IMR-90 (cell line): Measurements from ENCODE around the gene SERPIND1. TPM values are rescaled to one million over a fixed set of nuclear protein-coding genes. Genes with fewer than 3 reads are reported as not detected.

Source experiments
- ATAC-seq: fragments of 200-7000 bp; cut with Tn5 transposase; 2 replicates; pipeline ENCODE4 v1.9.1; 2020; ENCODE audit warnings: low read depth, mild to moderate bottlenecking, moderate library complexity
- BruUV-seq: library from RNA; stranded (reverse); fragments of 400-500 nt; replicated peaks from 2 replicates; lab custom pipeline; 2021; lab: Mats Ljungman, UMichigan
- CTCF ChIA-PET: fragments of 300-600 bp; formaldehyde crosslinking; extraction: SDS; loops from one replicate; lab custom pipeline; 2021; ENCODE audit warnings: antibody characterized with exemption; lab: Yijun Ruan, JAX
- POLR2A ChIA-PET: fragments of 300-600 bp; sonication (Branson Sonifier 250); formaldehyde crosslinking; loops from one replicate; lab custom pipeline; 2022; ENCODE audit warnings: antibody characterized with exemption; ENCODE audit not compliant: unreplicated experiment; lab: Charles Lee
- DNase-seq: peaks from one replicate; pipeline ENCODE4 v3.0.0; 2013
- H2AFZ ChIP-seq: replicated peaks from 2 replicates; pipeline ENCODE3; 2013; ENCODE audit warnings: low read length, mild to moderate bottlenecking; ENCODE audit not compliant: poor library complexity
- H2AK5ac ChIP-seq: 2 replicates; pipeline ENCODE4 v1.6.1; 2013; ENCODE audit warnings: low read depth, low read length, inconsistent platforms
- H2AK9ac ChIP-seq: replicated peaks from 2 replicates; pipeline ENCODE3; 2013; ENCODE audit warnings: mild to moderate bottlenecking, low read depth, low read length, moderate library complexity; ENCODE audit not compliant: poor library complexity
- H2BK120ac ChIP-seq: 2 replicates; pipeline ENCODE4 v1.6.1; 2013; ENCODE audit warnings: low read depth, low read length, inconsistent platforms
- H2BK15ac ChIP-seq: 3 replicates; pipeline ENCODE4 v1.6.1; 2013; ENCODE audit warnings: low read depth, low read length, inconsistent platforms
- H2BK20ac ChIP-seq: 2 replicates; pipeline ENCODE4 v1.6.1; 2013; ENCODE audit warnings: low read depth, mild to moderate bottlenecking, inconsistent platforms, low read length, moderate library complexity
- H2BK5ac ChIP-seq: 2 replicates; pipeline ENCODE4 v1.6.1; 2013; ENCODE audit warnings: mild to moderate bottlenecking, low read depth, low read length, inconsistent platforms; ENCODE audit not compliant: poor library complexity, severe bottlenecking
- H3K14ac ChIP-seq: replicated peaks from 2 replicates; pipeline ENCODE4 v1.6.1; 2013; ENCODE audit warnings: low read depth, low read length, inconsistent platforms
- H3K18ac ChIP-seq: 2 replicates; pipeline ENCODE4 v1.6.1; 2013; ENCODE audit warnings: low read depth, low read length, control low read depth
- H3K23ac ChIP-seq: 2 replicates; pipeline ENCODE4 v1.6.1; 2013; ENCODE audit warnings: low read depth, low read length, inconsistent platforms
- H3K27ac ChIP-seq: 2 replicates; pipeline ENCODE4 v1.5.1; 2013; ENCODE audit warnings: mild to moderate bottlenecking, control low read depth, low read length; ENCODE audit not compliant: insufficient read depth
- H3K27me3 ChIP-seq: 2 replicates; pipeline ENCODE4 v1.6.1; 2013; ENCODE audit warnings: low read length; ENCODE audit not compliant: control insufficient read depth, insufficient read depth
- H3K36me3 ChIP-seq: 2 replicates; pipeline ENCODE4 v1.6.1; 2013; ENCODE audit warnings: low read length, mixed read lengths; ENCODE audit not compliant: control insufficient read depth, insufficient read depth
- H3K4ac ChIP-seq: 2 replicates; pipeline ENCODE4 v1.6.1; 2013; ENCODE audit warnings: low read depth, low read length, inconsistent platforms
- H3K4me1 ChIP-seq: 2 replicates; pipeline ENCODE4 v1.6.1; 2013; ENCODE audit warnings: low read length, mixed read lengths; ENCODE audit not compliant: control insufficient read depth, insufficient read depth
- H3K4me2 ChIP-seq: 2 replicates; pipeline ENCODE4 v1.6.1; 2013; ENCODE audit warnings: low read depth, mild to moderate bottlenecking, control low read depth, low read length, moderate library complexity
- H3K4me3 ChIP-seq: 2 replicates; pipeline ENCODE4 v1.5.1; 2013; ENCODE audit warnings: low read depth, mild to moderate bottlenecking, control low read depth, low read length, moderate library complexity; ENCODE audit not compliant: insufficient read depth
- H3K56ac ChIP-seq: 2 replicates; pipeline ENCODE4 v1.6.1; 2013; ENCODE audit warnings: low read length, inconsistent platforms; ENCODE audit not compliant: insufficient read depth; ENCODE audit errors: extremely low read depth
- H3K79me1 ChIP-seq, 2 experiments: 2 replicates each; pipeline ENCODE4 v1.6.1; 2013; ENCODE audit warnings: low read length in 2 of 2, inconsistent platforms in 1 of 2, low read depth in 1 of 2
- H3K9ac ChIP-seq: 2 replicates; pipeline ENCODE4 v1.6.1; 2013; ENCODE audit warnings: low read depth, low read length, control low read depth
- H3K9me1 ChIP-seq: 2 replicates; pipeline ENCODE4 v1.6.1; 2013; ENCODE audit warnings: low read length, inconsistent platforms; ENCODE audit not compliant: insufficient read depth
- H3K9me3 ChIP-seq: 2 replicates; pipeline ENCODE4 v1.6.1; 2013; ENCODE audit warnings: low read length; ENCODE audit not compliant: control insufficient read depth, insufficient read depth
- H4K20me1 ChIP-seq: 2 replicates; pipeline ENCODE4 v1.6.1; 2013; ENCODE audit warnings: low read length, inconsistent platforms; ENCODE audit not compliant: insufficient read depth
- H4K5ac ChIP-seq: 2 replicates; pipeline ENCODE4 v1.6.1; 2013; ENCODE audit warnings: mild to moderate bottlenecking, low read depth, low read length, control low read depth
- H4K8ac ChIP-seq, 2 experiments: 2 replicates each; pipeline ENCODE4 v1.6.1; 2013; ENCODE audit warnings: low read depth in 2 of 2, low read length in 2 of 2, control low read depth in 1 of 2, inconsistent platforms in 1 of 2
- H4K91ac ChIP-seq: 2 replicates; pipeline ENCODE4 v1.6.1; 2013; ENCODE audit warnings: low read depth, low read length, inconsistent platforms; ENCODE audit not compliant: insufficient read depth
- BHLHE40 ChIP-seq: fragments of 150-350 bp; IDR thresholded peaks from 2 replicates; pipeline ENCODE4 v1.6.1; 2016; ENCODE audit warnings: mild to moderate bottlenecking, low read depth, low read length
- CEBPB ChIP-seq: IDR thresholded peaks from 2 replicates; pipeline ENCODE4 v1.6.1; 2012; ENCODE audit warnings: low read depth, low read length, improper control_type of control experiment
- CHD1 ChIP-seq: IDR thresholded peaks from 2 replicates; pipeline ENCODE4 v1.6.1; 2012; ENCODE audit warnings: low read depth, low read length, improper control_type of control experiment
- CTCF ChIP-seq: conservative IDR thresholded peaks from 2 replicates; pipeline ENCODE4 v1.5.1; 2012; ENCODE audit warnings: mild to moderate bottlenecking, low read depth, low read length, improper control_type of control experiment
- ELK1 ChIP-seq: fragments of 150-350 bp; IDR thresholded peaks from 2 replicates; pipeline ENCODE4 v1.6.1; 2016; ENCODE audit warnings: low read depth, mild to moderate bottlenecking, low read length, moderate library complexity, borderline replicate concordance
- FOS ChIP-seq: fragments of 150-350 bp; IDR thresholded peaks from 2 replicates; pipeline ENCODE4 v1.6.1; 2016; ENCODE audit warnings: low read depth, low read length
- MAFK ChIP-seq: IDR thresholded peaks from 2 replicates; pipeline ENCODE4 v1.6.1; 2012; ENCODE audit warnings: low read depth, low read length, improper control_type of control experiment
- MAZ ChIP-seq: IDR thresholded peaks from 2 replicates; pipeline ENCODE4 v1.6.1; 2012; ENCODE audit warnings: low read depth, mild to moderate bottlenecking, low read length, improper control_type of control experiment, moderate library complexity, borderline replicate concordance
- MXI1 ChIP-seq: IDR thresholded peaks from 2 replicates; pipeline ENCODE4 v1.6.1; 2012; ENCODE audit warnings: low read depth, mild to moderate bottlenecking, low read length, moderate library complexity, borderline replicate concordance
- NFE2L2 ChIP-seq: fragments of 150-350 bp; IDR thresholded peaks from 2 replicates; pipeline ENCODE4 v1.6.1; 2016; ENCODE audit warnings: low read depth, mild to moderate bottlenecking, low read length
- POLR2A ChIP-seq: IDR thresholded peaks from 2 replicates; pipeline ENCODE4 v1.6.1; 2012; ENCODE audit warnings: mild to moderate bottlenecking, low read depth, low read length
- RAD21 ChIP-seq: IDR thresholded peaks from 2 replicates; pipeline ENCODE4 v1.6.1; 2012; ENCODE audit warnings: low read length, improper control_type of control experiment
- RCOR1 ChIP-seq: IDR thresholded peaks from 2 replicates; pipeline ENCODE4 v1.6.1; 2012; ENCODE audit warnings: mild to moderate bottlenecking, low read length, improper control_type of control experiment; ENCODE audit not compliant: insufficient replicate concordance
- RFX5 ChIP-seq: IDR thresholded peaks from 2 replicates; pipeline ENCODE4 v1.8.0; 2012; ENCODE audit warnings: low read depth, mild to moderate bottlenecking, low read length, moderate library complexity
- SMC3 ChIP-seq: fragments of 150-350 bp; IDR thresholded peaks from 2 replicates; pipeline ENCODE4 v1.6.1; 2016; ENCODE audit warnings: low read depth, mild to moderate bottlenecking, antibody characterized with exemption, low read length, moderate library complexity
- WGBS, 2 experiments: methylation state at CpG; one replicate each; pipeline versions ENCODE4 v1.1.5 to v1.1.7; 2013; ENCODE audit warnings: missing lambda C conversion rate in 2 of 2; ENCODE audit not compliant: insufficient read length in 1 of 2; ENCODE audit errors: extremely low coverage in 2 of 2; 5-methylcytosine and 5-hydroxymethylcytosine counted together
- dilution Hi-C: fragments of 300-500 bp; cut with HindIII; formaldehyde crosslinking; loops from one replicate; pipeline ENCODE4 v1.14.3; 2018; ENCODE audit warnings: low sequenced_read_pairs; ENCODE audit not compliant: unreplicated experiment
- in situ Hi-C: fragments of 300-500 bp; cut with MboI; formaldehyde crosslinking; loops from 3 replicates; pipeline ENCODE4 v1.14.3; 2019; ENCODE audit warnings: low sequenced_read_pairs, inconsistent platforms, mixed read lengths
- intact Hi-C: fragments of 100-400 bp; cut with micrococcal nuclease; formaldehyde crosslinking; loops from 2 replicates; pipeline ENCODE4 v1.10.0; 2022
- polyA plus RNA-seq, 3 experiments: library from polyadenylated mRNA; depleted of rRNA; stranded (reverse); fragments of >200 nt; gene quantifications; 2 replicates each; pipeline ENCODE4 v1.2.3, GENCODE V29; 2012; ENCODE audit warnings: low replicate concordance in 1 of 3
- total RNA-seq: library from RNA; depleted of rRNA; stranded (reverse); fragments of >200 nt; gene quantifications from 2 replicates; pipeline ENCODE4 v1.2.3, GENCODE V29; 2012
- TF ChIP-seq, protein P1 (sequence below): fragments of 150-350 bp; IDR thresholded peaks from 2 replicates; pipeline ENCODE4 v1.6.1; 2017; ENCODE audit warnings: mild to moderate bottlenecking, antibody characterized with exemption, low read length, low read depth

The SERPIND1 gene
- total and polyA plus RNA-seq, 2 of the 4 experiments (the other 2 are of a cell fraction), result 0.12 TPM; not detected in 1

DNA sequence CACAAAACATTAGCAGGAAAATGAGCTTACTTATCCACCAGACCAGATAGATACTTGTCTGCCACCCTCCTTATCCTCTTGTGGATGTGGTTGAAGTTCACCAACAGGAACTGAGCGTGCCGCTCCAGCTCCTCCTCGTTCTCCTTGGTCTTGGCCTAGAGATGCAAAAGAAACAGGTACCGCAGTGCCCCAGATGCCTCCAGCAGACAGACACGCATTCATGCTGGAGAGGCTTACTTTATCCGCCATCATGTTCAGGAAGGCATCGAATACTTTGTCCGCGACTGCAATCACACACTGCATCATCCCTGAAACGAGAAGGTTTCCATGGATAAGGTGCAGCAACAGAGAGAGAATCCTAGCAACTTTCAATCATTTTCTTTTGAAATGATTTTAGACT, 21.0 kb upstream of the SERPIND1 start:
- H3K36me3 ChIP-seq, result peaks cover 35% of the 10 kb centered on the region
- H4K91ac ChIP-seq, result no peak overlapping the region
- no peaks in the 10 kb centered on the region for H3K9me3 ChIP-seq
- H3K14ac ChIP-seq, result no peak overlapping the region
- TF ChIP-seq MAFK (no peak), FOS (no peak), RCOR1 (no peak), CHD1 (no peak), CEBPB (no peak), NFE2L2 (no peak), POLR2A (no peak), BHLHE40 (no peak), RAD21 (no peak), SMC3 (no peak), MXI1 (no peak), CTCF (no peak), ELK1 (no peak), MAZ (no peak), RFX5 (no peak)
- TF ChIP-seq, protein P1, sequence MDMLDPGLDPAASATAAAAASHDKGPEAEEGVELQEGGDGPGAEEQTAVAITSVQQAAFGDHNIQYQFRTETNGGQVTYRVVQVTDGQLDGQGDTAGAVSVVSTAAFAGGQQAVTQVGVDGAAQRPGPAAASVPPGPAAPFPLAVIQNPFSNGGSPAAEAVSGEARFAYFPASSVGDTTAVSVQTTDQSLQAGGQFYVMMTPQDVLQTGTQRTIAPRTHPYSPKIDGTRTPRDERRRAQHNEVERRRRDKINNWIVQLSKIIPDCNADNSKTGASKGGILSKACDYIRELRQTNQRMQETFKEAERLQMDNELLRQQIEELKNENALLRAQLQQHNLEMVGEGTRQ, result no peak
- no peaks in the 10 kb centered on the region for H3K27me3 ChIP-seq
- intact Hi-C loops (no loop called here), dilution Hi-C loops (no loop called here), in situ Hi-C loops (no loop called here)
- no peak overlapping the region for H3K4ac ChIP-seq
- no peak overlapping the region for H3K9ac ChIP-seq
- no peak overlapping the region for H4K5ac ChIP-seq
- H2AK9ac ChIP-seq, result no peak overlapping the region
- no peak overlapping the region for H3K18ac ChIP-seq
- no peak overlapping the region for H2AFZ ChIP-seq
- POLR2A ChIA-PET, result no interaction called here
- H2BK120ac ChIP-seq, result no peak overlapping the region
- no peak overlapping the region for H2BK5ac ChIP-seq
- H3K4me2 ChIP-seq, result no peak overlapping the region
- peaks cover 15% of the 10 kb centered on the region; the same call in 1 of the 2 replicates for H3K9me1 ChIP-seq
- H2BK20ac ChIP-seq, result no peak overlapping the region
- CTCF ChIA-PET, result no interaction called here
- 93% methylated on average over 3 of the region's 10 CpGs; no CpG with 5 or more reads in 1 of the 2 experiments for WGBS, 2 experiments
- H3K79me1 ChIP-seq, result no peaks in the 10 kb centered on the region; a peak in 1 of 4 replicates
- H3K23ac ChIP-seq, result no peak overlapping the region
- no peak overlapping the region for H2AK5ac ChIP-seq
- H4K8ac ChIP-seq, result no peak overlapping the region
- no peak for DNase-seq
- no peak overlapping the region for H3K56ac ChIP-seq
- H3K27ac ChIP-seq, result no peak overlapping the region
- no peak overlapping the region for H3K4me3 ChIP-seq
- H4K20me1 ChIP-seq, result peaks cover 13% of the 10 kb centered on the region
- ATAC-seq, result no peak
- no peak overlapping the region for H2BK15ac ChIP-seq
- BruUV-seq, result no TSS peak
- H3K4me1 ChIP-seq, result peaks cover 9% of the 10 kb centered on the region
